Adrenal gland (tissue), 12 donors: ENCODE results near the gene EVL. TPM values are rescaled to one million over a fixed set of nuclear protein-coding genes. Genes with fewer than 3 reads are reported as not detected.

ENCODE experiments used
- DNase-seq, 7 donors: peaks; one replicate each; pipeline ENCODE4 v3.0.0-alpha.2; 2019 to 2020
- H3K27ac ChIP-seq, 5 donors: fragments of 200-600 bp; sonication (generic) in 4 of 5; 1 replicate in 3 of 5; 2 replicates in 2 of 5; pipeline versions ENCODE4 v1.5.1 to v1.8.0; 2016 to 2020; ENCODE audit warnings: mild to moderate bottlenecking in 1 of 5
- H3K27me3 ChIP-seq: fragments of 200-600 bp; 2 replicates; pipeline ENCODE4 v1.8.0; 2021
- H3K36me3 ChIP-seq, 2 donors: fragments of 200-600 bp; replicated peaks in 1 of 2; 1 replicate in 1 of 2; 2 replicates in 1 of 2; pipeline versions ENCODE4 v1.5.1 to v1.8.0; 2018 to 2022
- H3K4me1 ChIP-seq, 2 donors: fragments of 200-600 bp; replicated peaks in 1 of 2; 1 replicate in 1 of 2; 2 replicates in 1 of 2; pipeline versions ENCODE4 v1.5.1 to v1.8.0; 2018 to 2021
- H3K4me3 ChIP-seq, 4 donors: fragments of 200-600 bp; sonication (generic) in 3 of 4; one replicate each; pipeline ENCODE4 v1.5.1; 2016 to 2018
- H3K9me3 ChIP-seq, 3 donors: fragments of 200-600 bp; sonication (generic) in 1 of 3; replicated peaks in 1 of 3; 1 replicate in 2 of 3; 2 replicates in 1 of 3; pipeline versions ENCODE4 v1.5.1 to v1.8.0; 2016 to 2021
- CTCF ChIP-seq, 6 experiments: fragments of 450-650 bp in 4 of 6; fragments of 200-600 bp in 2 of 6; sonication (generic) in 1 of 6; IDR thresholded peaks; 1 replicate in 5 of 6; 2 replicates in 1 of 6; pipeline versions ENCODE4 v1.5.1 to v1.8.0; 2016 to 2021; ENCODE audit warnings: antibody characterized with exemption in 6 of 6, mild to moderate bottlenecking in 2 of 6, moderate library complexity in 1 of 6
- POLR2A ChIP-seq, 2 donors: fragments of 450-650 bp; IDR thresholded peaks; one replicate each; pipeline ENCODE4 v1.6.1; 2017; ENCODE audit warnings: antibody characterized with exemption in 2 of 2, mild to moderate bottlenecking in 2 of 2, moderate library complexity in 1 of 2
- WGBS, 4 donors: extraction: QIAGEN DNeasy Blood & Tissue Kit in 2 of 4; methylation state at CpG; one replicate each; pipeline versions ENCODE4 v1.1.5 to v1.1.7; 2013 to 2017; 5-methylcytosine and 5-hydroxymethylcytosine counted together
- intact Hi-C, 2 donors: fragments of 100-400 bp; cut with DNase I; formaldehyde crosslinking; loops; one replicate each; pipeline versions ENCODE4 v1.14.1 to v1.15.0; 2022 to 2023
- polyA plus RNA-seq, 3 donors: library from polyadenylated mRNA; stranded (reverse); fragments of 200-250 nt in 2 of 3; fragments of 350-450 nt in 1 of 3; fragmentation: Illumina TruSeq in 1 of 3; extraction: RNeasy Lipid Tissue Mini Kit (QIAGEN cat#74804) in 1 of 3; gene quantifications; one replicate each; pipeline ENCODE4 v1.2.3, GENCODE V29; 2013 to 2014
- total RNA-seq, 9 donors: library from RNA; depleted of rRNA in 4 of 9; stranded (reverse); fragments of >200 nt in 4 of 9; fragments of 120-200 nt in 1 of 9; fragmentation: NEBNext Ultra II Directional in 1 of 9; extraction: Animal tissue kit (Norgen Biotek cat#: 25700) in 1 of 9; gene quantifications; one replicate each; pipeline versions ENCODE4 v1.1.0 to v1.2.4, GENCODE V29; 2013 to 2023
- donor health status: healthy with polysubstance abuse.
- donor health status: Bipolar disorder and iron deficiency.
- donor health status: DM: yes; HTN: yes; CAD: no.
- donor health status: DM: no; HTN: no; CAD: no.
- donor health status: DM: no; HTN: no; CAD: no.
- donor health status: DM: yes; HTN: yes; CAD: no.

Gene EVL
- total and polyA plus RNA-seq, 12 donors = 23.7 to 209 (median 46.8) TPM

- peaks cover 20 to 37% of the 10 kb centered on the region in 2 donors for H3K4me1 ChIP-seq
- intact Hi-C loops = no loop called here
- no peak for TF ChIP-seq POLR2A (IDR thresholded peaks at IDR 0.05)
- no peak for TF ChIP-seq CTCF (IDR thresholded peaks at IDR 0.05)
- peak in 4 of 7 donors; percentile 33 to 41 (median 37) for DNase-seq
- H3K36me3 ChIP-seq = peaks cover 0 to 4% of the 10 kb centered on the region in 2 donors
- peak overlapping the region in 1 of 4 donors; percentile 8 for H3K4me3 ChIP-seq
- 69 to 83% (median 76%) methylated on average over 10 of the region's 10 CpGs for WGBS, 4 donors
- peak overlapping the region in 3 of 5 donors; percentile 56 to 64 (median 62) for H3K27ac ChIP-seq
- H3K9me3 ChIP-seq = no peaks in the 10 kb centered on the region
- H3K27me3 ChIP-seq = no peaks in the 10 kb centered on the region
These were observed 38.2 kb downstream of the EVL start for GRCh38 chr14:100103250-100104005.

GRCh38 chr14:100104006-100104352 lies 38.8 kb downstream of the EVL start:
- no peak for TF ChIP-seq POLR2A (IDR thresholded peaks at IDR 0.05)
- TF ChIP-seq CTCF (IDR thresholded peaks at IDR 0.05) = no peak
- Histone ChIP-seq H3K9me3 (no peaks in the 10 kb centered on the region), H3K4me3 (no peak overlapping the region), H3K4me1 (peaks cover 20 to 37% of the 10 kb centered on the region in 2 donors), H3K27ac (peak overlapping the region in 3 of 5 donors; percentile 12 to 64 (median 62)), H3K27me3 (no peaks in the 10 kb centered on the region), H3K36me3 (no peaks in the 10 kb centered on the region)
- 77 to 91% (median 84%) methylated on average over 4 of the region's 4 CpGs for WGBS, 4 donors
- no peak for DNase-seq
- intact Hi-C loops = no loop called here

GRCh38 chr14:100104523-100105300 lies 39.5 kb downstream of the EVL start:
- H3K36me3 ChIP-seq = no peaks in the 10 kb centered on the region
- no peaks in the 10 kb centered on the region for H3K9me3 ChIP-seq
- H3K27ac ChIP-seq = peak overlapping the region in 1 of 5 donors; percentile 62
- intact Hi-C loops = loop anchor here (5.0 kb wide), 2 partner anchors 122 to 127 kb away; no protein-coding TSS in a partner anchor
- peaks cover 20 to 33% of the 10 kb centered on the region in 2 donors for H3K4me1 ChIP-seq
- WGBS, 4 donors = 64 to 73% (median 67%) methylated on average over 7 of the region's 7 CpGs
- TF ChIP-seq POLR2A (IDR thresholded peaks at IDR 0.05) (no peak), CTCF (IDR thresholded peaks at IDR 0.05) (no peak)
- no peaks in the 10 kb centered on the region for H3K27me3 ChIP-seq
- DNase-seq = no peak
- no peak overlapping the region for H3K4me3 ChIP-seq
